IMR-90 (cell line): ENCODE data around the gene PJA1. TPM values are rescaled to one million over a fixed set of nuclear protein-coding genes. Genes with fewer than 3 reads are reported as not detected.

ENCODE experiments used
- ATAC-seq: fragments of 200-7000 bp; cut with Tn5 transposase; 2 replicates; pipeline ENCODE4 v1.9.1; 2020; ENCODE audit warnings: low read depth, mild to moderate bottlenecking, moderate library complexity
- BruUV-seq: library from RNA; stranded (reverse); fragments of 400-500 nt; replicated peaks from 2 replicates; lab custom pipeline; 2021; lab: Mats Ljungman, UMichigan
- CTCF ChIA-PET: fragments of 300-600 bp; formaldehyde crosslinking; extraction: SDS; loops from one replicate; lab custom pipeline; 2021; ENCODE audit warnings: antibody characterized with exemption; lab: Yijun Ruan, JAX
- POLR2A ChIA-PET: fragments of 300-600 bp; sonication (Branson Sonifier 250); formaldehyde crosslinking; loops from one replicate; lab custom pipeline; 2022; ENCODE audit warnings: antibody characterized with exemption; ENCODE audit not compliant: unreplicated experiment; lab: Charles Lee
- DNase-seq: peaks from one replicate; pipeline ENCODE4 v3.0.0; 2013
- H2AFZ ChIP-seq: replicated peaks from 2 replicates; pipeline ENCODE3; 2013; ENCODE audit warnings: low read length, mild to moderate bottlenecking; ENCODE audit not compliant: poor library complexity
- H2AK5ac ChIP-seq: 2 replicates; pipeline ENCODE4 v1.6.1; 2013; ENCODE audit warnings: low read depth, low read length, inconsistent platforms
- H2AK9ac ChIP-seq: replicated peaks from 2 replicates; pipeline ENCODE3; 2013; ENCODE audit warnings: mild to moderate bottlenecking, low read depth, low read length, moderate library complexity; ENCODE audit not compliant: poor library complexity
- H2BK120ac ChIP-seq: 2 replicates; pipeline ENCODE4 v1.6.1; 2013; ENCODE audit warnings: low read depth, low read length, inconsistent platforms
- H2BK15ac ChIP-seq: 3 replicates; pipeline ENCODE4 v1.6.1; 2013; ENCODE audit warnings: low read depth, low read length, inconsistent platforms
- H2BK20ac ChIP-seq: 2 replicates; pipeline ENCODE4 v1.6.1; 2013; ENCODE audit warnings: low read depth, mild to moderate bottlenecking, inconsistent platforms, low read length, moderate library complexity
- H2BK5ac ChIP-seq: 2 replicates; pipeline ENCODE4 v1.6.1; 2013; ENCODE audit warnings: mild to moderate bottlenecking, low read depth, low read length, inconsistent platforms; ENCODE audit not compliant: poor library complexity, severe bottlenecking
- H3K14ac ChIP-seq: replicated peaks from 2 replicates; pipeline ENCODE4 v1.6.1; 2013; ENCODE audit warnings: low read depth, low read length, inconsistent platforms
- H3K18ac ChIP-seq: 2 replicates; pipeline ENCODE4 v1.6.1; 2013; ENCODE audit warnings: low read depth, low read length, control low read depth
- H3K23ac ChIP-seq: 2 replicates; pipeline ENCODE4 v1.6.1; 2013; ENCODE audit warnings: low read depth, low read length, inconsistent platforms
- H3K27ac ChIP-seq: 2 replicates; pipeline ENCODE4 v1.5.1; 2013; ENCODE audit warnings: mild to moderate bottlenecking, control low read depth, low read length; ENCODE audit not compliant: insufficient read depth
- H3K27me3 ChIP-seq: 2 replicates; pipeline ENCODE4 v1.6.1; 2013; ENCODE audit warnings: low read length; ENCODE audit not compliant: control insufficient read depth, insufficient read depth
- H3K36me3 ChIP-seq: 2 replicates; pipeline ENCODE4 v1.6.1; 2013; ENCODE audit warnings: low read length, mixed read lengths; ENCODE audit not compliant: control insufficient read depth, insufficient read depth
- H3K4ac ChIP-seq: 2 replicates; pipeline ENCODE4 v1.6.1; 2013; ENCODE audit warnings: low read depth, low read length, inconsistent platforms
- H3K4me1 ChIP-seq: 2 replicates; pipeline ENCODE4 v1.6.1; 2013; ENCODE audit warnings: low read length, mixed read lengths; ENCODE audit not compliant: control insufficient read depth, insufficient read depth
- H3K4me2 ChIP-seq: 2 replicates; pipeline ENCODE4 v1.6.1; 2013; ENCODE audit warnings: low read depth, mild to moderate bottlenecking, control low read depth, low read length, moderate library complexity
- H3K4me3 ChIP-seq: 2 replicates; pipeline ENCODE4 v1.5.1; 2013; ENCODE audit warnings: low read depth, mild to moderate bottlenecking, control low read depth, low read length, moderate library complexity; ENCODE audit not compliant: insufficient read depth
- H3K56ac ChIP-seq: 2 replicates; pipeline ENCODE4 v1.6.1; 2013; ENCODE audit warnings: low read length, inconsistent platforms; ENCODE audit not compliant: insufficient read depth; ENCODE audit errors: extremely low read depth
- H3K79me1 ChIP-seq, 2 experiments: 2 replicates each; pipeline ENCODE4 v1.6.1; 2013; ENCODE audit warnings: low read length in 2 of 2, inconsistent platforms in 1 of 2, low read depth in 1 of 2
- H3K9ac ChIP-seq: 2 replicates; pipeline ENCODE4 v1.6.1; 2013; ENCODE audit warnings: low read depth, low read length, control low read depth
- H3K9me1 ChIP-seq: 2 replicates; pipeline ENCODE4 v1.6.1; 2013; ENCODE audit warnings: low read length, inconsistent platforms; ENCODE audit not compliant: insufficient read depth
- H3K9me3 ChIP-seq: 2 replicates; pipeline ENCODE4 v1.6.1; 2013; ENCODE audit warnings: low read length; ENCODE audit not compliant: control insufficient read depth, insufficient read depth
- H4K20me1 ChIP-seq: 2 replicates; pipeline ENCODE4 v1.6.1; 2013; ENCODE audit warnings: low read length, inconsistent platforms; ENCODE audit not compliant: insufficient read depth
- H4K5ac ChIP-seq: 2 replicates; pipeline ENCODE4 v1.6.1; 2013; ENCODE audit warnings: mild to moderate bottlenecking, low read depth, low read length, control low read depth
- H4K8ac ChIP-seq, 2 experiments: 2 replicates each; pipeline ENCODE4 v1.6.1; 2013; ENCODE audit warnings: low read depth in 2 of 2, low read length in 2 of 2, control low read depth in 1 of 2, inconsistent platforms in 1 of 2
- H4K91ac ChIP-seq: 2 replicates; pipeline ENCODE4 v1.6.1; 2013; ENCODE audit warnings: low read depth, low read length, inconsistent platforms; ENCODE audit not compliant: insufficient read depth
- BHLHE40 ChIP-seq: fragments of 150-350 bp; IDR thresholded peaks from 2 replicates; pipeline ENCODE4 v1.6.1; 2016; ENCODE audit warnings: mild to moderate bottlenecking, low read depth, low read length
- CEBPB ChIP-seq: IDR thresholded peaks from 2 replicates; pipeline ENCODE4 v1.6.1; 2012; ENCODE audit warnings: low read depth, low read length, improper control_type of control experiment
- CHD1 ChIP-seq: IDR thresholded peaks from 2 replicates; pipeline ENCODE4 v1.6.1; 2012; ENCODE audit warnings: low read depth, low read length, improper control_type of control experiment
- FOS ChIP-seq: fragments of 150-350 bp; IDR thresholded peaks from 2 replicates; pipeline ENCODE4 v1.6.1; 2016; ENCODE audit warnings: low read depth, low read length
- MAFK ChIP-seq: IDR thresholded peaks from 2 replicates; pipeline ENCODE4 v1.6.1; 2012; ENCODE audit warnings: low read depth, low read length, improper control_type of control experiment
- MAZ ChIP-seq: IDR thresholded peaks from 2 replicates; pipeline ENCODE4 v1.6.1; 2012; ENCODE audit warnings: low read depth, mild to moderate bottlenecking, low read length, improper control_type of control experiment, moderate library complexity, borderline replicate concordance
- MXI1 ChIP-seq: IDR thresholded peaks from 2 replicates; pipeline ENCODE4 v1.6.1; 2012; ENCODE audit warnings: low read depth, mild to moderate bottlenecking, low read length, moderate library complexity, borderline replicate concordance
- NFE2L2 ChIP-seq: fragments of 150-350 bp; IDR thresholded peaks from 2 replicates; pipeline ENCODE4 v1.6.1; 2016; ENCODE audit warnings: low read depth, mild to moderate bottlenecking, low read length
- POLR2A ChIP-seq: IDR thresholded peaks from 2 replicates; pipeline ENCODE4 v1.6.1; 2012; ENCODE audit warnings: mild to moderate bottlenecking, low read depth, low read length
- RAD21 ChIP-seq: IDR thresholded peaks from 2 replicates; pipeline ENCODE4 v1.6.1; 2012; ENCODE audit warnings: low read length, improper control_type of control experiment
- RCOR1 ChIP-seq: IDR thresholded peaks from 2 replicates; pipeline ENCODE4 v1.6.1; 2012; ENCODE audit warnings: mild to moderate bottlenecking, low read length, improper control_type of control experiment; ENCODE audit not compliant: insufficient replicate concordance
- RFX5 ChIP-seq: IDR thresholded peaks from 2 replicates; pipeline ENCODE4 v1.8.0; 2012; ENCODE audit warnings: low read depth, mild to moderate bottlenecking, low read length, moderate library complexity
- SMC3 ChIP-seq: fragments of 150-350 bp; IDR thresholded peaks from 2 replicates; pipeline ENCODE4 v1.6.1; 2016; ENCODE audit warnings: low read depth, mild to moderate bottlenecking, antibody characterized with exemption, low read length, moderate library complexity
- WGBS, 2 experiments: methylation state at CpG; one replicate each; pipeline versions ENCODE4 v1.1.5 to v1.1.7; 2013; ENCODE audit warnings: missing lambda C conversion rate in 2 of 2; ENCODE audit not compliant: insufficient read length in 1 of 2; ENCODE audit errors: extremely low coverage in 2 of 2; 5-methylcytosine and 5-hydroxymethylcytosine counted together
- dilution Hi-C: fragments of 300-500 bp; cut with HindIII; formaldehyde crosslinking; loops from one replicate; pipeline ENCODE4 v1.14.3; 2018; ENCODE audit warnings: low sequenced_read_pairs; ENCODE audit not compliant: unreplicated experiment
- in situ Hi-C: fragments of 300-500 bp; cut with MboI; formaldehyde crosslinking; loops from 3 replicates; pipeline ENCODE4 v1.14.3; 2019; ENCODE audit warnings: low sequenced_read_pairs, inconsistent platforms, mixed read lengths
- intact Hi-C: fragments of 100-400 bp; cut with micrococcal nuclease; formaldehyde crosslinking; loops from 2 replicates; pipeline ENCODE4 v1.10.0; 2022
- polyA plus RNA-seq, 3 experiments: library from polyadenylated mRNA; depleted of rRNA; stranded (reverse); fragments of >200 nt; gene quantifications; 2 replicates each; pipeline ENCODE4 v1.2.3, GENCODE V29; 2012; ENCODE audit warnings: low replicate concordance in 1 of 3
- total RNA-seq: library from RNA; depleted of rRNA; stranded (reverse); fragments of >200 nt; gene quantifications from 2 replicates; pipeline ENCODE4 v1.2.3, GENCODE V29; 2012
- TF ChIP-seq, protein P1 (sequence below): fragments of 150-350 bp; IDR thresholded peaks from 2 replicates; pipeline ENCODE4 v1.6.1; 2017; ENCODE audit warnings: mild to moderate bottlenecking, antibody characterized with exemption, low read length, low read depth
- TF ChIP-seq, protein P2 (sequence below): fragments of 150-350 bp; IDR thresholded peaks from 2 replicates; pipeline ENCODE4 v1.6.1; 2016; ENCODE audit warnings: low read depth, mild to moderate bottlenecking, low read length, moderate library complexity, borderline replicate concordance
- TF ChIP-seq, protein P3 (sequence below): conservative IDR thresholded peaks from 2 replicates; pipeline ENCODE4 v1.5.1; 2012; ENCODE audit warnings: mild to moderate bottlenecking, low read depth, low read length, improper control_type of control experiment

Gene PJA1
- total and polyA plus RNA-seq, 2 of the 4 experiments (the other 2 are of a cell fraction): 15.1 to 24.4 TPM

DNA sequence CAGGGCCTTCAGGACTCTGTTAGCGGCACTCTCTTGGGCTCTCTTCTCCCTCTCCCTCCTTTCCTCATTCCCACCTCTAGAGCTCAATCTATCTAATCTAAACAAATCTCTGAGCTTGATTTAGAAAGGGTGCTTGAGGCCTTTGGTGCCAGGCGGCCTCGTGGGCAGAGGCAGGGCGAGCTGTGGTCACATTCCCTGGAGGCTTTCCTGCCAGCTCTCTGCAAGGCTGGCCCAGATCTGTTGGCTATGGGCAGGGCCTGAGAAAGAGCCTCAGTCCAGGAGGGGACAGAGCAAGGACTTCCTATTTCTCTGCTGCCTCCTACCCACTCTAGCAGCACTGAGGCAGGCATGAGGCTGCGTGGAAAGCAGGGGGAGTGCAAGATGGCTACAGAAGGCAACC, 38.6 kb downstream of the PJA1 start:
- peak overlapping the region; percentile 56; the same call in 1 of the 2 replicates for H4K91ac ChIP-seq
- CTCF ChIA-PET: no interaction called here
- peaks cover 11% of the 10 kb centered on the region; the same call in 1 of the 2 replicates for H3K27me3 ChIP-seq
- no peaks in the 10 kb centered on the region for H3K36me3 ChIP-seq
- no peak for DNase-seq
- 0 out of 2 replicates have a peak, but pooled peaks cover 7% of the 10 kb centered on the region for H3K9me1 ChIP-seq
- H3K4me1 ChIP-seq: peaks cover 18% of the 10 kb centered on the region
- peak overlapping the region; percentile 34; the same call in 1 of the 2 replicates for H2BK120ac ChIP-seq
- H2BK20ac ChIP-seq: peak overlapping the region; percentile 27; the same call in 1 of the 2 replicates
- H4K5ac ChIP-seq: no peak overlapping the region
- no peak overlapping the region for H3K18ac ChIP-seq
- intact Hi-C loops (no loop called here), in situ Hi-C loops (no loop called here), dilution Hi-C loops (no loop called here)
- H3K4me3 ChIP-seq: no peak overlapping the region
- no peak overlapping the region for H3K27ac ChIP-seq
- peak overlapping the region; percentile 2; the same call in 1 of the 2 replicates for H3K4ac ChIP-seq
- peak overlapping the region; percentile 46 for H2AFZ ChIP-seq
- no peak overlapping the region for H2BK15ac ChIP-seq
- H2AK5ac ChIP-seq: no peak overlapping the region
- TF ChIP-seq SMC3 (no peak), CEBPB (no peak), CHD1 (no peak), BHLHE40 (no peak), MXI1 (no peak), POLR2A (no peak), MAZ (no peak), RCOR1 (no peak), MAFK (no peak), RFX5 (no peak), RAD21 (no peak), FOS (no peak), NFE2L2 (no peak)
- TF ChIP-seq, protein P1, sequence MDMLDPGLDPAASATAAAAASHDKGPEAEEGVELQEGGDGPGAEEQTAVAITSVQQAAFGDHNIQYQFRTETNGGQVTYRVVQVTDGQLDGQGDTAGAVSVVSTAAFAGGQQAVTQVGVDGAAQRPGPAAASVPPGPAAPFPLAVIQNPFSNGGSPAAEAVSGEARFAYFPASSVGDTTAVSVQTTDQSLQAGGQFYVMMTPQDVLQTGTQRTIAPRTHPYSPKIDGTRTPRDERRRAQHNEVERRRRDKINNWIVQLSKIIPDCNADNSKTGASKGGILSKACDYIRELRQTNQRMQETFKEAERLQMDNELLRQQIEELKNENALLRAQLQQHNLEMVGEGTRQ: no peak
- TF ChIP-seq, protein P2, sequence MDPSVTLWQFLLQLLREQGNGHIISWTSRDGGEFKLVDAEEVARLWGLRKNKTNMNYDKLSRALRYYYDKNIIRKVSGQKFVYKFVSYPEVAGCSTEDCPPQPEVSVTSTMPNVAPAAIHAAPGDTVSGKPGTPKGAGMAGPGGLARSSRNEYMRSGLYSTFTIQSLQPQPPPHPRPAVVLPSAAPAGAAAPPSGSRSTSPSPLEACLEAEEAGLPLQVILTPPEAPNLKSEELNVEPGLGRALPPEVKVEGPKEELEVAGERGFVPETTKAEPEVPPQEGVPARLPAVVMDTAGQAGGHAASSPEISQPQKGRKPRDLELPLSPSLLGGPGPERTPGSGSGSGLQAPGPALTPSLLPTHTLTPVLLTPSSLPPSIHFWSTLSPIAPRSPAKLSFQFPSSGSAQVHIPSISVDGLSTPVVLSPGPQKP: no peak
- TF ChIP-seq, protein P3, sequence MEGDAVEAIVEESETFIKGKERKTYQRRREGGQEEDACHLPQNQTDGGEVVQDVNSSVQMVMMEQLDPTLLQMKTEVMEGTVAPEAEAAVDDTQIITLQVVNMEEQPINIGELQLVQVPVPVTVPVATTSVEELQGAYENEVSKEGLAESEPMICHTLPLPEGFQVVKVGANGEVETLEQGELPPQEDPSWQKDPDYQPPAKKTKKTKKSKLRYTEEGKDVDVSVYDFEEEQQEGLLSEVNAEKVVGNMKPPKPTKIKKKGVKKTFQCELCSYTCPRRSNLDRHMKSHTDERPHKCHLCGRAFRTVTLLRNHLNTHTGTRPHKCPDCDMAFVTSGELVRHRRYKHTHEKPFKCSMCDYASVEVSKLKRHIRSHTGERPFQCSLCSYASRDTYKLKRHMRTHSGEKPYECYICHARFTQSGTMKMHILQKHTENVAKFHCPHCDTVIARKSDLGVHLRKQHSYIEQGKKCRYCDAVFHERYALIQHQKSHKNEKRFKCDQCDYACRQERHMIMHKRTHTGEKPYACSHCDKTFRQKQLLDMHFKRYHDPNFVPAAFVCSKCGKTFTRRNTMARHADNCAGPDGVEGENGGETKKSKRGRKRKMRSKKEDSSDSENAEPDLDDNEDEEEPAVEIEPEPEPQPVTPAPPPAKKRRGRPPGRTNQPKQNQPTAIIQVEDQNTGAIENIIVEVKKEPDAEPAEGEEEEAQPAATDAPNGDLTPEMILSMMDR: no peak
- H3K79me1 ChIP-seq: no peaks in the 10 kb centered on the region
- H4K8ac ChIP-seq: 0 out of 4 replicates have a peak overlapping the region, but pooled peaks of 1 of the 2 experiments have one; percentile 27
- no peak overlapping the region for H3K4me2 ChIP-seq
- no peaks in the 10 kb centered on the region for H3K9me3 ChIP-seq
- WGBS, 2 experiments: no CpG with 5 or more reads among the region's 5 CpGs
- H2AK9ac ChIP-seq: no peak overlapping the region
- no TSS peak for BruUV-seq
- no peak overlapping the region for H3K14ac ChIP-seq
- POLR2A ChIA-PET: no interaction called here
- no peak overlapping the region for H2BK5ac ChIP-seq
- no peaks in the 10 kb centered on the region for H4K20me1 ChIP-seq
- no peak for ATAC-seq
- no peak overlapping the region for H3K23ac ChIP-seq
- H3K9ac ChIP-seq: no peak overlapping the region
- H3K56ac ChIP-seq: no peak overlapping the region
